HG03558 (cell line): Measurements from ENCODE around the gene MMP24.

Source experiments
- ATAC-seq: cut with Tn5 transposase; IDR thresholded peaks from one replicate; pipeline ENCODE4 v1.9.1; 2021; ENCODE audit warnings: moderate number of reproducible peaks; ENCODE audit not compliant: unreplicated experiment; ENCODE audit errors: extremely low read depth

The MMP24 gene

DNA sequence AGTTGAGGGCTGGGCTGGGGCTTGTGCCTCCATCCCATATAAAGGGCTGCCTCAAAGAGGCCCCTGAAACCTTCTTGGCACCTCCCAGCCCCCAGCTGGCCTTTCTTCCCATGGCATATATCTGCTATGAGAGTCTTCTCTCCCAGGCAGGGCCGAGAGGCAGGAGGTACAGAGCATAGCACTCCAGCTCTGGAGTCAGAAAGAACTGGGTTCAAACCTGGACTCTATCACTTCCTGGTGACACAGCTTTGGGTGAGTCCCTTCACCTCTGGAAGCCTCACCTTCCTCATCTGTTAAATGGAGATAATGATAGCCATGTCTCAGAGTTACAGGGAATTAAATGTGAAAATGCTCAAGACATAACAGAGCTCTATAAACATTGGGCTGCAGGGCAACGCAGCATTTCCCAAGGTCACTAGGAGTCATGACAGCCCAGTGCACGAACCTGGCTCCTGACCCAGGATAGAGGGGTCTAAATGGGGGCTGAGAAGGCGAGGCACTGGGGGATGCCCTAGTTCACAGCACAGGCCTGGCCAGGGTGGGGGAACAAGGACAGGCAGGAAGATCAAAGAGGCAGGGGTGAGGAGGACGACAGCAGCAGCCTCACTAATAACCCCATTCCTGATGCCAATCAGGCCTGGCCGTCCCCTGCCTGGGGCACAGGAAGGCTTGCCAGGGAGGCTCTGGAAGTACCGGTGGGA, 63.8 kb downstream of the MMP24 start:
- no peak for ATAC-seq

DNA sequence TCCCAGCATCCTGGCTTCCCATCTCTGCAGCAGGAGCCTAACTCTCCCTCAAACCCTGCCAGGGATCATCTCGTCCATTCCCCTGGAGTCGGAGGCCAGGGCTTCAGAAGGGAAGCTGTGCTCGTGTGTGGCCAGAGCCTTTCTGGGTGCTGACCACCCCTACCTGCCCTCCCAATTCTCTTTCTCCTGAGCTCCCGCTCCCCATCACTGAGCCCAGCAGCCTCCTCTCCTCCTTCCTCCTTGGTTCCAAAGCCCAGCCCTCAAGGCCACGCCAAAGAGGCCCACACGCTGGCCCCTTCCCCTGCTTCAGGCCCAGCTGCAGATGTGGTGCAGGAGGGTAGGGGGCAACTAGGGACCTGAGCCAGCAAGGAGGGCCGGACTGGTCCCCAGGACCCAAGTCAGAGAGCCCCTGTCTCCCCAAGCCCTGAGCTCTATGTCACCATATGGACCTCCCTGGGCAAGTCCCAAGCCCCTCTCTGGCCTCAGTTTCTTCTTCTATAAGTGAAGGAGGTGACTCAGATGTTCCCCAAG, 64.5 kb downstream of the MMP24 start:
- no peak for ATAC-seq

DNA sequence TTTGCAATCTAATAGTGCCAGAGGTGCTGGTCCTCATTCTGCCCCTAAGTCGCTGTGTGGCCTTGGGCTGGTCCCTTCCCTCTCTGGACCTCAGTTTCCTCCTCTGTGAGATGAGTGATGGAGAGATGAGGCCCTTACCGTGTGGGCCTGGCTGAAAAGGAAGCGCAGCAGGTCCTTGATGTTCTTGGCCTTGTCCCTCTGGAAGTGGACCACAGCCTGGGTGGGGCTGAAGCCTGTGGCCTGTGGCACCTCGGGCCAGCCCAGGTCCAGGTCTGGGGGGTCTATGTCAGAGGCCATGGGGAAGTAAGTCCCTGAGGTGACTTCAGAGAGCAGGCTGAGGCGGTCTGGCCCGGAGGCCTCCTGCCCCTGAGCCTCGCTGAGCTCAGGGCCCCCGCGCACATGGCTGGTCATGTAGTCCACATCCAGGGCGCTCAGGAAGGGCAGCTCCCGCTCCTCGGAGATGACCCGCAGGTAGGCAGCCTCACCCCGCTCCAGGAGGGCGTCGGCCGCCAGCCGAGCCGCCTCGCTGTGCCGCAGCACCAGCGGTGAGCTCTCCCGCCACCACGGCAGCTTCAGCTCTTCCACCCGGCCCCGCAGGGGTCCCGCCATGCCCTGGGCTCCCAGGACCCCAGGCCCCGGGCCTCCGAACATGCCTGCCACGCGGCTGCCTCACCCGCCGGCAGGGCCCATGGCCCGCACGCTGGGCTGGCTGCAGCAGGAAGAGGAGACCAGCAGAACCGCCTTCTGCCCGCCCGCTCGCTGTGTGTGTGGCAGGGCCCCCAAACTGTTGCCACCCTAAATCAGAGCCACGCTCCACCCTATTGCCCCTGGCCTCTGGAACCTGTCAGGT, 65.4 kb downstream of the MMP24 start, which contains the start of gene FAM83C:
TSS of gene FAM83C (minus strand) at position 772 of the 850 bp plus-strand sequence. CDS start at position 651, 121 bp downstream.
- no peak for ATAC-seq

DNA sequence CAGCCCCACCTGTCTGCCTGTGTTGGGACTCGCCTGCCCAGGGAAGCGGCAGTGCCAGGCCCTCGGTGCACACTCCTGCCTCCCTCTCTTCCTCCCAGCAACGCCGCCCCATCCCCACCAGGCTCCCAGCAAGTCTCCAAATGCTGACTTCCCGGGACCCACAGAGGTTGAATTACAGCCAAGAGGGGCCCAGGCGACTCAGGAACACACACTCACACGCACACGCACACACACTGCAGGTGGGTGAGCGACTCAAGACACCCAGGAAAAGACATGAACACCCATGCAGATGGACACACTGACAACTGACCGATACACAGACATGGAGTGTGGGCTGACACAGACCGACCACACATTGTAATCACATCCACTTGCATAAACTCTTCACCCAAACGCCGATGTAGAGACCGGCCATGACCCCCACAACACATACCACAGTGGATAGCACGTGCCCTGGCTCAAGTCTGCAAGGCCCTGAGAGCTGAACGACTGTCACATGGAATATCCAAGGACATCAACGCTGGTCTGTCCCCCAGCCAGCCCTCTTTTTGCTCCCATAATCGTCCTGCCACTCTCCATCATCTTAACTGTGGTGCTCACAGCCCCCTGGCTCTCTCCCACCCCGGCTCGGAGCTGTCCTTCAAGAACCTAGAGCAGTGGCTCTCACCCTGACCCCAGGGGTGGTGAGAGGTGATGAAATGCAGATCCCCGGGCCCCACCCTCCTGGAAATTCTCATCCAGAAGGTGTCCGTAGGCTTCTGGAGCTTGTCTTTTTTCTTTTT, 66.2 kb downstream of the MMP24 start:
- no peak for ATAC-seq

DNA sequence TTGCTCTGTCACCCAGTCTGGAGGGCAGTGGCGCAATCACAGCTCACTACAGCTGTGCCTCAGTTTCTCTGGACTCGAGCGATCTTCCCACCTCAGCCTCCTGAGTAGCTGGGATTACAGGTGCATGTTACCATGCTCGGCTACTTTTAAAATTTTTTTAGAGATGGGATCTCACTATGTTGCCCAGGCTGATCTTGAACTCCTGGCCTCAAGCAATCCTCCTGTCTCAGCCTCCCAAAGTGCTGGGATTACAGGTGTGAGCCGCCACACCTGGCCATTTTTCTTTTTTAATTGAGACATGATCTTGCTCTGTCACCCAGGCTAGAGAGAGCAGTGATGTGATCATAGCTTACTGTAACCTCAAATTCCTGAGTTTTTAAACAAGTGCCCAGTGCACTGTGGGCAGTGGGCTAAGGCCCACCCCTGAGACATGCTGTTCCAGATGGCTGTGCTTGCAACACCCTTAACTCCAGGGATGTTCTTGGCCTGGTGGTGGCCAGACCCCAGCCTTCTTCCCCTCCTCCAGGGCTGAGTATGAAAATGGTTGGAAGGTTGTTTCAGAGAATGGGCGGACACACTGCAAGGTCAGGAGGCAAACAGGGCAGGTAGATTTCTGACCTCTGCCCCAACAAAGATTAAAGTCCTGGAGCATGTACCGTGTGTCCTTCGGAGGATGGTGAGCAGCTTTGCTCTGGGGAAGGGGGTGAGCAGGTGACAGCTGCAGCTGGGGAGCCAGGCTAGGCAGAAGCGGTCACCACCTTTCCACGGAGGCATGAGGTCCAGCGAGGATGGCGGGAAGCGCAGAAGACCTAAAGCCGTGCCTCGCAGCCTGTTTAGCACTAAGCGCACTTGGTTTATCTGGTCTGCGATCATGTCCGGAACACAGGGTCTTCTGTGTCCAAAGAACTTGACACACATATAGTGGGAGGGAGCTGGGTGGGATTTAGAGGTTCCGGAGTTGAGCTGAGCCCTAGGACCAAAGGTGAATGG, 67.1 kb downstream of the MMP24 start:
- ATAC-seq, result no peak

DNA sequence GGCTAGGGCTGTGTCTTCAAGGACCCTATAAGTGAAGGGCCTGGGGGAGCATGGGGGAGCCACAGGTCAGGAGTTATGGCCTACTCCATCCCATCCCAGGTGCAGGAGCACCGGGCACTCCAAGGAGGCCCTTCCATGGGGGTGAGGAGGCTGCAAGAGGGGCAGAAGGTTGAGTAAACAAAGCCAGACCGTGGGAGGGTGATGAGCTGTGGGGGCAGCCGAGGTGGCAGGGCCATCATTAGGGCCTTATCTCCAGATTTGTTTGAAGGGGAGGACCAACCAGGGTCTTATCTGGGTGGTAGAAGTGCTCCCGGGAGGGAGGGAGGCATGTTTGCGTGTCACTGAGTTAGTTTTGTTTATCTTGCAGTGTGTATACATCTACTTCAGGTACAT, 67.8 kb downstream of the MMP24 start:
- ATAC-seq, result no peak

DNA sequence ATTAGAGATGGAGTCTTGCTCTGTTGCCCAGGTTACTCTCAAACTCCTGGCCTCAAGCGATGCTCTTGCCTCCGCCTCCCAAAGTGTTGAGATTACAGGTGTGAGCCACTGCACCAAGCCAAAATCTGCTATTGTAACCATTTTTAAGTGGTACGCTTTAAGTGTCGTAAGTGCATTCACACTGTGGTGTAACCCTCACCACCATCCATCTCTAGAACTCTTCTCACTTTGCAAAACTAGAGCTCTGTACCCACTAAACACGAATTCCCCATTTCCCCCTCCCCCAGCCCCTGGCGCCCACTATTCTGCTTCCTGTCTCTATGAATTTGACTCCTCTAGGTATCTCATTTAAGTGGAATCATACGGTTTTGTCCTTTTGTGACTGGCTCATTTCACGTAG, 68.6 kb downstream of the MMP24 start:
- no peak for ATAC-seq

DNA sequence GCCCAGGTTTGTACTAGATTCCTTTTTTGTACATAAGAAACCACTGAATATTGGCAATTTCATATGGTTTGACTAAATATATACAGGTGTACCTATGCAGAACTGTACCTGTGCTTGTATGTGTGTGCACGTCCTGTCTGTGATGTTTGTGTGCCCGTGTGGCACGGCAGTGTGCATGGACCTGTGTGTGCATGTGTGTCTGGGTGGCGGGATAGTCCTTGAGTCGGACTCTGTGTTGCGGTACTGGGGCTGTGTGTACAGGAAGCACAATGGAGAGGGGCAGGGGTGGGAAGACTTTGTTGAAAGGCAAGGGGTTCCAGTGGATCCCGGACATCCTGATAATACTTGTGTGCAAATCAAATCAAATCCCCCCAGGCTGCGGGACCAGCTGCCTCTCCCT, 69.2 kb downstream of the MMP24 start:
- ATAC-seq, result no peak

DNA sequence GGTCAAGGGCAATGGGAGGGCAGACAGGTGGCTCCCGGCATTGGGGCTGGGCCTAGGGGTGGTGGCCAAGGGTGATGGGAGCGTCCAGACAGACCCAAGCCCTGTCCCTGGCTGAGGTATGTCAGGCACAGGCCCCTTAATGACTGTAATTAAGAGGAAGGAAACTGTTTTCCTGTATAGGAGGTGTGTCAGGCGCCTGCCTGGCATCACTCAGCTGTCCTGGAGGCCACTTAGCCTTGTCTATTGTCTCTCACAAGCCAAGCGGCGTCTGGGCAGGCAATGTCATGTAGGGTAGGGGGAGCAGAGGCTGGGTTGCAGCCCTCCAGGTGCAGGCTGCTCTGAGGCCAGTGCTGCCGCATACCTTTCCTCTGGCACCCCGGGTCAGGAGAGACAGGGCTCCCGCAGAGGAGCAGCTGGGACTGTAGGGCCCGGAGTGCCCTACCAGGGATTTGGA, 69.6 kb downstream of the MMP24 start:
- no peak for ATAC-seq

DNA sequence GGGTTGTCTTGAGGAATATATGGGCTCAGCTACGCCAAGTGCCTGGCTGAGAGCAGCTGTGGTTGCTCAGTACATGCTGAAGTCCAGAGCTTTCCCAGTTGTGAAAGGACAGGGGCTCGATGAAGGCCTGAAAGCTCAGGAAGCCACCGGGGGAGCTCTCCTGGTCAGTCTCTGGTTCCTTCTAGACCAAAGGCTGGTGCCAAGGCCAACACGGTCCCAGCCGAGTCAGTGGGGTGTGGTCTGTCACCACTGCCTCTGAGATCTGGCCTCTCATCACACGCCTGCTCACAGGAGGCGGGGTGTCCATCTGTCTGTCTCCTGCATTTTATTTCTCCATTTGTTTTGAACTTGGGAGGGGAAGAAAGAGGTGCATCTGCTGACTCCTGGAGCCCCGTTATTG, 70.7 kb downstream of the MMP24 start:
- no peak for ATAC-seq

DNA sequence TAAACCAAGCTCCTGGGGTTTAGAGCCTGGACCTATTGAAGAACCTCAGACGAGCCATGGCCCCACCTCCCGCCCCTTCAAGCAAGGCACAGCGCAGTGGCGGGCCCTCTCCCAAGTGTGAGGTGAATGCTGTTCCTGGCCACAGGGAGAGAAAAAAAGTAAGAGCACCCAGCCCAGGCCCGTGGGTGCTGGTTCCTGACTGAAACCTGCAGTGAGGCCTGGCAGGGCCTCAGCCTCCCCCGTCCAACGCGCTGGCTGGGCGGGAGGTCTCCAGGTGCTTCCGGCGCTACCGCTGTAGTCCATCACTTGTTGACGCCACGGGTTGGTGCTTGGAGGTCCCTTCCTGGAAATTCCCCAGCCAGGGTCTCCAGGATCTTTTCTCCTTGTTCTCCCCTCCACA, 71.2 kb downstream of the MMP24 start:
- ATAC-seq, result no peak

DNA sequence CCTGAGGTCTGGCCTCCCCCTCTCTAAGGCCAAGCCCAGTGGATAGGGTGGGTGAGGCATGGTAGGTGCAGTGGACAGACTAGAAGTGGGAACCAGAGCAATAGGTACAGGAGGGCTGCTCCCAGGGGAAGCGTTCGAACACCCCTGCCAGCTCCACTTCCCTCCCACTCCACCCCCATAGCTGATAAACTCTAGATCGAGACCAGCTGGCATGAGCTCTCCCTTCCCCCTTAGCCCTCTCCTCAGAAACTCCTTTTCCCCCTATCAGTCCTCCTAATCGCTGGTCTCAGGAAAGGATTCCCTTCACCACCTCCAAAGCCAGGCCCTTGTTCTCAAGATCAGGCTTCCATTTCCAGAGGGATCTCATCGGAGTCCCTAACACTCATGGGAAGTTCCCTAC, 71.8 kb downstream of the MMP24 start:
- ATAC-seq, result no peak

DNA sequence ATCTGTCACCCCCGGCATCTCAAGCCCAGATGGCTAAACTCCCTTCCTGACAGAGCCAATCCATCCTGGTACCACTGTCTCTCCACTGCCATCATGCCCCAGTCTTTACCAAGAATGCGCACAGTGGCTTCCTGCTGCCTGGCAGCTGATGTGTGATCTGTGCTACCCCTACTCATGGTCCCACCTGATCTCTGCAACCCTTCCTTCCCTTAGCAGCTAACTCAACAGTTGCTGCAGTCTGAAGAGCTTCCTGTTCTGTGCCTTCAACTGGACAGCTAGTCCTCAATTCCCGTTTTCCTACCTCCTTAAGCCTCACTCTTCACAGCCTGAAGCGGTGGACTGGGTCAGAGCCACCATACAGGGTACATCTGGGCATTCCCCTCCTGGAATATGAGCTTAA, 73.3 kb downstream of the MMP24 start:
- ATAC-seq, result no peak

DNA sequence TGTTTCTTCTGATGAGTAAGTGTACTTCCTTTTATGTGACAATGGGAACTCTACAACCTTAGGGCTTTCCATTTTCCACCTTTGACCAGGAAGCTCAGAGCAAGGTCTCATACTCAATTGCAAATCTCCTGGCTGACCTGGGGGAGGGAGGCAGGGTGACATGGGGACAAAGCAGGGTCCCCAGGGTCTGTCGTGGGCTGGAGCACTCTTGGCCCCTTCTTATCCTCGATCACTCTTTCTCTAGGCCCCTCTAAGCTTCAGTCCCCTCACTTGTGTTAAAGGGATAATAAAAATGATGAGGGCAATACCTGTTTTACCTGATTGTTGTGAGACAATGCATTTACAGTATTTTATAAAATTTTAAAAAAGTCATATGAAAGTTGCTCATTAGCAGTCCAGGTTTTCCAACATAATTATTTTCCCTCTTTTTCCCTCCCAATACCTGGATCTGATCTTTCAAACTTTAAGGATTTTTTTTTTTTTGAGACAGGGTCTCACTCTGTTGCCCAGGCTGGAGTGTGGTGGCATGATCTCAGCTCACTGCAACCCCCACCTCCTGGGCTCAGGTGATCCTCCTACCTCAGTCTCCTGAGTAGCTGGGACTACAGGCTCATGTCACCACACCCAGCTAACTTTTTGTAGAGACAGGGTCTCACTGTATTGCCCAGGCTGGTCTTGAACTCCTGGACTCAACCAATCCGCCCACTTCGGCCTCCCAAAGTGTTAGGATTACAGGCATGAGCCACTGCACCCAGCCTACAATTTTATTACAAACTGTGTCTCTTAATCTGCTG, 74.2 kb downstream of the MMP24 start:
- ATAC-seq, result no peak

DNA sequence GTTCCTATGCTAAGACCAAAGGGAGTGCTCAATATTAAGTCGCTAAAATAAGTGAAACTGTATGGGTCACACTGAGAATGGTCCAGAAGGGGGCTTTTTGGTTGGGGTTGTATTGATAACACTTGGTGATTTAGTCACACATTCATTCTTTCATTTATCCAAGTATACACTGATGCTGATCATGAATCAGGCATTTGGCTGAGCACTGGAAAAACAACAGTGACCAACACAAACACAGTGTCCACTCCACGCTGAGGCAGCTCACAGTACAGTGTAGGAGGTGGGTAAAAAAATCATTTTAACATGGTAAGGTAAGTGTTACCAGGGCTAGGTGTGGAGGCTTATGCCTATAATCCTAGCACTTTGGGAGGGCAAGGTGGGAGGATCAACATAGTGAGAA, 74.9 kb downstream of the MMP24 start:
- ATAC-seq, result no peak

DNA sequence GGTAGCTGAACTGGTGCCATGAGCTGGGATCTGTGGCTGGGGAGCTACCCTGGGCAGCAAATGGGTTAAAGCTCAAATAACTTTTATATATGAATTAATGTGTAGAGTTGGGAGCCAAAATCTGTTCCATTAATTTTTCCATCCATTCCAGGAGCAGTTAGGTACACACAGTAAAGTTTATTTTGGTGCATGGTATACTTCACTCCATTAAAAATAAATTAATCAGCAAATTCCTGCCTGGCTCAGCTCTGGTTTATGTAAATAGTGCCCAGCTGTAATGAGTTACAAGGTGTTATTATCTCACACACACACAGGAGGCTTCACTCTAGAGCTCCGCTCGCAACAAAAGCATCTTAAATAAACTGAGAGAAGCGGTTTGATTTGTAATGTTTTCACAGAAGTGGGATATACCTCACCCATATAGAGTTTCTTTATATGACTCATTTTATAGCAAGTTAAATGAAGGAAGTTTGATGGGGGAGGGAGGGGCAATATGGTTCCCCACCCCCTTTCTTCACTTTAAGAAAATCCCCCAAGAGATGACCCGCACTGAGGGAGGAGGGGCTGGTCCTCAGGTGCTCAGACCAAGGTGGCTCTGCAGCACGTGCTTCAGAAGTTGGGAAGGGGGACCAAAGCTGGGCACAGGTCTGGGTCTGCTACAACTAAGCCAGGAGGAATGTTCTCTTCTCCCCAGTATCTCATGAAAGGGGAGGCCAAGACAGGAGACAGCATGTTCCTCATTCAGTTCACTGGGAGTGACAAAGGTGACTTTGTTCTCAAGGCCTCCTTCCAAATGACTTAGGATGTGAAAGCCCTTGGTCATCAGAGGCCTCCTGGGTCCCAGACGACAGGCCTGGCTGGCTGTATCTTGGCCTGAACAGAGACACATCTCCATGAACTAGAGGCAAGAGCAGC, 76.2 kb downstream of the MMP24 start:
- ATAC-seq, result no peak

DNA sequence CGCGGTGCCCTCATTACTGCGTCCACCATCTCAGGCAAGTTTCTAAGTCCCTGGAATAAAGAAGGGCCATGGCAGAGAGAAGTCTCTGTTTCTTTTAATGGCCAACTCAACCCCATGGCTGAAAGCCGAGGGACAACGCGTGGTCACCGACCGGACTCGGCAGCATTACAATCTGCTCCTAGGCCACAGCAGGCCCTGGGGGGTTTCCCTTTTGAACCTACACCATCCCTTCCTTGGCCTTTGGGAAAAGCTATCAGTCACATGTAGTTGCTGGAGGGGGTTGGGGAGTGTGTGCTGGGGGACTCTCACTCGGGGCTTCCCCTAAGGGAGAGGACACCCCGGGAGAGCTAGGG, 76.9 kb downstream of the MMP24 start:
- ATAC-seq, result no peak
